Activated CD4-positive, alpha-beta T cell treated with anti-CD3 and anti-CD28 coated beads for 36 hours (primary cell): ENCODE results near the gene SLC66A1. TPM values are rescaled to one million over a fixed set of nuclear protein-coding genes. Genes with fewer than 3 reads are reported as not detected.

ENCODE experiments used
- ATAC-seq: fragments of 200-7000 bp; cut with Tn5 transposase; one replicate; pipeline ENCODE4 v1.10.0; 2021; ENCODE audit warnings: mild to moderate bottlenecking, moderate library complexity
- CTCF ChIA-PET: fragments of 350-600 bp; sonication (Branson Sonifier 250); formaldehyde crosslinking; loops from one replicate; lab custom pipeline; 2021; ENCODE audit warnings: antibody characterized with exemption; lab: Charles Lee
- POLR2A ChIA-PET: fragments of 350-600 bp; sonication (Branson Sonifier 250); formaldehyde crosslinking; loops from one replicate; lab custom pipeline; 2021; ENCODE audit warnings: antibody characterized with exemption, inconsistent platforms; lab: Charles Lee
- DNase-seq: peaks from one replicate; pipeline ENCODE4 v3.0.0-alpha.2; 2020
- H3K27ac Mint-ChIP-seq: one replicate; pipeline ENCODE4 v1.8.0; 2021; ENCODE audit warnings: mixed read lengths
- H3K27me3 Mint-ChIP-seq: one replicate; pipeline ENCODE4 v1.8.0; 2021; ENCODE audit warnings: mixed read lengths
- H3K36me3 Mint-ChIP-seq: one replicate; pipeline ENCODE4 v1.8.0; 2021; ENCODE audit warnings: low read depth, mixed read lengths
- H3K4me1 Mint-ChIP-seq: one replicate; pipeline ENCODE4 v1.8.0; 2021; ENCODE audit warnings: mixed read lengths
- H3K4me3 Mint-ChIP-seq: one replicate; pipeline ENCODE4 v1.8.0; 2021; ENCODE audit warnings: mild to moderate bottlenecking, moderate library complexity, mixed read lengths
- H3K9me3 Mint-ChIP-seq: one replicate; pipeline ENCODE4 v1.8.0; 2021; ENCODE audit warnings: low read depth, mixed read lengths
- intact Hi-C, 2 experiments: fragments of 100-400 bp; cut with DNase I in 1 of 2; cut with micrococcal nuclease in 1 of 2; formaldehyde crosslinking; loops; one replicate each; pipeline versions ENCODE4 v1.14.2 to v1.15.1; 2022 to 2024; cut with DNase I, micrococcal nuclease
- total RNA-seq, 2 experiments: library from RNA; stranded (reverse); gene quantifications; one replicate each; pipeline ENCODE4 v1.2.3, GENCODE V29; 2021

SLC66A1 gene
- total RNA-seq, 2 experiments from 2014 or later, result 5.9 to 6.5 TPM

DNA sequence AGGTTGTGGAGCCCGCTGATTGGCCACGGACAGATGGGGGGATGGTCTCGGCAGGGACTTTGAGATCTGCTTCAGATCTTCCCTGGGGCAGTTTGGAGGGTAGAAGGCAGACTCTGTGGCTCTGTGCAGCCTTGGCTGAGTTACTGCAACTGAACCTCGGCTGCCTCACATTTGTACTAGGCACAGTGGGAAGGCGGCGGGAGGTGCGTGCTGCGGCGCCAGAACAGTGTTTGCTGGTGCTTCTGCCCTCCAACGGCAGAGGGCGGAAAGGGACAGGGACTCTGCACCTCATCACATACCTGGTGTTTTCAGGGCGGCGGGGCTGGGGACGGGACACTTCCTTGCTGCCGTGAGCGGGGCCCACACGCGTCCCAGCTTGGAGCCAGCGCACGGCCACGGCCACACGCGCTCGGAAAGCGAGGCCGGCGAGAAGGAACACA is 26.2 kb downstream of the SLC66A1 start:
- ATAC-seq, result no peak
- Mint-ChIP-seq H3K36me3 (peaks cover 34% of the 10 kb centered on the region), H3K27me3 (no peaks in the 10 kb centered on the region), H3K9me3 (no peaks in the 10 kb centered on the region), H3K27ac (peak overlapping the region; percentile 51), H3K4me1 (peaks cover 34% of the 10 kb centered on the region), H3K4me3 (no peak overlapping the region)
- no peak for DNase-seq
- POLR2A ChIA-PET, result no interaction called here
- intact Hi-C loops, result loop anchor here in 1 of 2 experiments (5.0 kb wide), 1 partner anchor 259 kb away; a partner anchor contains a TSS
- CTCF ChIA-PET, result no interaction called here

DNA sequence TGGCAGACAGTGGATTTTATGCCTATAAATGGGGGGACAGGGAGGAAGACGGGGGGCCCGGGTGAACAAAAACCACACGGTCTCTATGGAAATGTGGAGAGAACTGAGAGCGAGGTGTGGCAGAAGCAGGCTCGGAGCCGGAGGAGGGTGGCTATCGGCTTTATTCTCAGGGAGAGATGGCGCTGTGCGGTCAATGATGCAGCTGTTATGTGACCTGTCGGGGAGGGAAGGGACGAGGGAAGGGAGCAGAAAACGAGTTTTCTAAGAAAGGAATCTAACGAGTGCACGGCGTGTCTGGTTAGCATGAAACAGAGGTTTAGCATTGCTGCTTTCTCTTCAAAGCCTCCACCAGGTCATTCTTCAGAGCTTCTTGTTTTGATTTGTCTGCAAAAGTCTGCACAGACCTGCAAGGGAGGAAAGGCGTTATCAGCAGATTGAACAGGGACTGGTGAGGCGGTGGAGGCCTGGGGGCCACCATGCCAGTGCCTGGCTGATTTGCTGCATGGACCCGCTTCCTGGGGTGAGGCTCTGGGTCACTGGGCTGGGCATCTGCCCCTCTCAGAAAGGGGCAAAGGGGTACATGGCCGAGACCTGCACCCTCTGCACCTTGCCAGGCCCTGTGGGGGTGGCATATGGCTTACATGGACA is 27.2 kb downstream of the SLC66A1 start:
- H3K27me3 Mint-ChIP-seq, result no peaks in the 10 kb centered on the region
- CTCF ChIA-PET, result interaction anchor here (0.5 to 1.1 kb wide), 2 partner anchors 24 to 479 kb away, joined by 3 read pairs; no protein-coding TSS in a partner anchor
- H3K36me3 Mint-ChIP-seq, result peaks cover 36% of the 10 kb centered on the region
- intact Hi-C loops, result loop anchor here in 1 of 2 experiments (5.0 kb wide), 1 partner anchor 258 kb away; a partner anchor contains a TSS
- H3K4me3 Mint-ChIP-seq, result no peak overlapping the region
- no peak for ATAC-seq
- POLR2A ChIA-PET, result no interaction called here
- DNase-seq, result no peak
- no peaks in the 10 kb centered on the region for H3K9me3 Mint-ChIP-seq
- no peak overlapping the region for H3K27ac Mint-ChIP-seq
- peaks cover 34% of the 10 kb centered on the region for H3K4me1 Mint-ChIP-seq

DNA sequence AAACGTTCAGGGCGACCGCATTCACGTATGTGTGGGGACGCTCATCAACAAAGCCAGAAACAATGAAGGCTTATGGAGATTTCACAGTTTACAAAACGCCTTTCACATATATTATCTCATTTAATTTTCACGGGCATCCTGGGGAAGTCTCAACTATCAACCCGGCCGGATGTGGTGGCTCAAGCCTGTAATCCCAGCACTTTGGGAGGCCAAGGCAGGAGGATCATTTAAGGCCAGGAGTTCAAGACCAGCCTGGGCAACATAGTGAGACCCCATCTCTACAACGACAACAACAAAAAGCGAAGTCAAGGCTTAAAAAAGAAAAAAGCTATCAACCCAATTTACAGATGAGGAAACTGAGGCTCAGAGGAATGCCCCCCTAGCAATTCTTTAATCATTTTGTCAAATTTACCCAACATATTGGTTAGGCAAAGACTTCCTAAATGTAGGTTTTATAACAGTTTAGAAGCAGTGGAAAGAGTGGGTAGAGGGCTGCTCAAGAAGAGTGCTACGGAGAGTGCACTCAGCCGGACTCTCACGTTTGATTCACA is 28.3 kb downstream of the SLC66A1 start:
- Mint-ChIP-seq H3K9me3 (no peaks in the 10 kb centered on the region), H3K36me3 (peaks cover 37% of the 10 kb centered on the region), H3K4me3 (no peak overlapping the region), H3K27me3 (no peaks in the 10 kb centered on the region), H3K27ac (no peak overlapping the region), H3K4me1 (peaks cover 32% of the 10 kb centered on the region)
- DNase-seq (no peak), ATAC-seq (no peak)
- ChIA-PET POLR2A (no interaction called here), CTCF (interaction anchor here (1.3 to 2.0 kb wide), 2 partner anchors 13 to 320 kb away, joined by 5 to 7 read pairs; no protein-coding TSS in a partner anchor)
- intact Hi-C loops, result loop anchor here (2.0 to 5.0 kb wide), 2 partner anchors 28 to 312 kb away; partner anchors contain the start of genes AKR7A2 (in 1 of the 2) and SLC66A1 (in 1 of the 2)

DNA sequence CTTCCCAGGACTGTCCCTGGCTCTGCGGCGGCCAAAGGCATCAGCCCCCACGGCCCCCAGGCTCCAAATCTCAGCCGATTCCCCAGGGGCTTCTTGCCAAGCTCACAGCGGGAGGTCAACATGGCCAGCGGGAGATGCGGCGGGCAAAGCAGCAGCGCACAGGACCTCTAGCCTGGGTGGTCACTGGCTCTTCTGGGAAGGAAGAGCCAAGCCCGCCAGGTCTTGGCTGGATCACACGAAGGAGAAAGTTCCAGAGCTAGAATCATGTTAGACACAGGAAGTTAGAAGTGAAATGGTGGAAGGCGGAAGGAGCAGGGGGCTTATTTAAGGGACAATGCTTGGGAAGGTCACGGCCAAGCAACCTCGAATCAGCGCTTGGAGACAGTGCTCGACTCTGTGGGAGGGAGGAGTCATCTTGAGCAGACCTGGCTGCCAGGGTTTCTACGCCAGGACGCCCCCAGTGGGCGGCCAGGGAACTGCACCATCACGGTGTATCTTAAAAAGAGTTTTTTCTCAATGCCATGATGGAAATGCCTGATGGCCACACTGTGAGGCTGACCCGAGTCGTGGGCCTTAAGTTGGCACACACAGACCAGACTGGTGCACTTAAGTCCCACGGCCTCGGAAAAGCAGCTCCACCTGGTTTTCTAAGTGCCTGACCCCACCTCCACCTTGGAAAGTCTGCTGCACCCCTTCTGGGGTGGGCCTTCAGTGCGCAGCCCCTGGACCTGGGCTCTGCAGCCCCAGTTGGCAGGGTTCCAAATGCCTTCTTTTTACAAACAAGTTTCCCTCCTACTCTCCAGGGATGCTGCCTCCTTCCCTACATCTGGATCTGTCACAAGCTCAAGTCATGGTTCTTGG is 29.3 kb downstream of the SLC66A1 start:
- POLR2A ChIA-PET, result interaction anchor here (0.6 kb wide), 1 partner anchor 13 kb away, joined by 3 read pairs; no protein-coding TSS in a partner anchor
- Mint-ChIP-seq H3K27me3 (no peaks in the 10 kb centered on the region), H3K4me1 (peaks cover 23% of the 10 kb centered on the region), H3K36me3 (peaks cover 39% of the 10 kb centered on the region), H3K9me3 (no peaks in the 10 kb centered on the region), H3K4me3 (no peak overlapping the region), H3K27ac (no peak overlapping the region)
- peak; percentile 89 for DNase-seq
- ATAC-seq, result peak; percentile 76
- CTCF ChIA-PET, result interaction anchor here (0.5 to 2.0 kb wide), 14 partner anchors 10 to 606 kb away, joined by 3 to 7 read pairs (median 4); no protein-coding TSS in a partner anchor
- intact Hi-C loops, result loop anchor here (1.0 to 5.0 kb wide), 3 partner anchors 29 to 312 kb away; partner anchors contain the start of genes AKR7A2 (in 1 of the 2) and SLC66A1 (in 1 of the 2)

DNA sequence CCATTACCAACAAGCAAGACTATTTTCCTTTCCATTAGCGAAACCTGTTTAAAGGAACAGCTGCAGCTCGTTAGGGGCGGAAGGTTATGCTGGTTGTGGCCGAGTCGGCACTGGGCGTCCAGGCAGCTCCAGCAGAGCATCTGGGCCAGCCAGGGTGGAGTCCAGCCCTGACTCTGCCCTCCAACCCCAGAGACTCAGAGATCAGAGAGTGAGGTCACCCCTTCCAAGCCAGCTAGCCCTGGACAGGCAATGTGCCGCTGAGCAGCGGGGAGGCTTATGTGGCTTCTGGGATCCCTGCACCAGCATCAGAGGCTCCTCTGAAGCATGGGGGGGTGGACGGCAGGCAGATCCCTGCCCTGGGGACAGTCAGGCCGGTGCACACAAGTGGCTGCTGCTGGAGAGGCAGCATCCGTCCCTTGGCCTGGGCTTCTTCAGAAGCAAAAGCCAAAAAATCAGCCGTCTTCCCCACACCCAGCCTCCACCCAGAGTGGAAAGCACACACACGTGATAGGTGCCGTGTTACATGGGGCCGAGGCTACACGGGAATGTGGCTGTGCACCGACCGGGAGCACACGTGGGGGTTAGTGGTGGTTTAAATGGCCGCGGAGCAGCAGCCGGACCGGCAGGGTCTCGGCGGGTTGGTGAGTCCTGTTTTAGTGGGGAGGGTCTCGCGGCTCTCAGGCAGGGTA is 30.1 kb downstream of the SLC66A1 start:
- H3K36me3 Mint-ChIP-seq, result peaks cover 39% of the 10 kb centered on the region
- ChIA-PET CTCF (interaction anchor here (0.5 to 2.0 kb wide), 11 partner anchors 11 to 605 kb away, joined by 3 to 7 read pairs (median 4); no protein-coding TSS in a partner anchor), POLR2A (interaction anchor here (0.6 kb wide), 1 partner anchor 12 kb away, joined by 3 read pairs; no protein-coding TSS in a partner anchor)
- ATAC-seq (no peak), DNase-seq (no peak)
- H3K9me3 Mint-ChIP-seq, result no peaks in the 10 kb centered on the region
- no peaks in the 10 kb centered on the region for H3K27me3 Mint-ChIP-seq
- H3K4me1 Mint-ChIP-seq, result peaks cover 15% of the 10 kb centered on the region
- H3K4me3 Mint-ChIP-seq, result no peak overlapping the region
- intact Hi-C loops, result loop anchor here in 1 of 2 experiments (5.0 kb wide), 1 partner anchor 310 kb away; no protein-coding TSS in a partner anchor
- H3K27ac Mint-ChIP-seq, result no peak overlapping the region

DNA sequence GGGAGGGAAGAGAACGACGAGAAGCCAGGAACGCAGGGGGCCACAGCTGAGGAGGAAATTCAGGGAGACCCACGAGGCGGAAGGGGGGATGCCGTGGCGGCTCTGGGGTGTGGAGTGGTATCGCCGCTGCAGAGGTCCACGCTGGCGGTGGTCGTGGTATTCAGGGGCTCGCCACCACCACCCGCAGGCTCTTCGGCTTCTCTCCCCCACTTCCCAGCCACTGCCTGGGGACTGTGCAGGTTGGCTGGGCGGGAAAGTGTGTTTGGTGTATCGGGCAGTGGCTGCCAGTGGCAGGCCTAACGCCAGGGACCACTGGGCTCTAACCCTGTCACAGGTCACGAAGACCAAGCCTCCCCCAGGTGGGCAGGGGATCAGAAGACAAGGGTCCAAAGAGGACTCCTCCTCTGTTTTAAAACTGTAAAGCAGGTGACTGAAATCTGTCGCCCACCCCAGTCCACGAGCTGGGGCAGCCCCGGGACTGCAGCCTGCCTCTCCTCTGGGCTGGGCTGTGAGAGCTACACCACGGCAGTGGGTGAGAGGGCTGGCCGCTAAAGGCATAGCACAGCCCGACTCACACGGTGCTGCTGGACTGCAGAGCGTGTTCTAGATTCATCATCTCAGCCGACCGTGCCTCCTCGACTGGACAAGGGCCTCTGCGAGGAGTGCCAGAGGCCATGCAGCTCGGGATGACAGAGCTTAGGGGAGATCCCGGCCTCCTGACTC is 30.9 kb downstream of the SLC66A1 start:
- Mint-ChIP-seq H3K4me3 (no peak overlapping the region), H3K9me3 (no peaks in the 10 kb centered on the region)
- intact Hi-C loops, result loop anchor here in 1 of 2 experiments (5.0 kb wide), 1 partner anchor 309 kb away; no protein-coding TSS in a partner anchor

DNA sequence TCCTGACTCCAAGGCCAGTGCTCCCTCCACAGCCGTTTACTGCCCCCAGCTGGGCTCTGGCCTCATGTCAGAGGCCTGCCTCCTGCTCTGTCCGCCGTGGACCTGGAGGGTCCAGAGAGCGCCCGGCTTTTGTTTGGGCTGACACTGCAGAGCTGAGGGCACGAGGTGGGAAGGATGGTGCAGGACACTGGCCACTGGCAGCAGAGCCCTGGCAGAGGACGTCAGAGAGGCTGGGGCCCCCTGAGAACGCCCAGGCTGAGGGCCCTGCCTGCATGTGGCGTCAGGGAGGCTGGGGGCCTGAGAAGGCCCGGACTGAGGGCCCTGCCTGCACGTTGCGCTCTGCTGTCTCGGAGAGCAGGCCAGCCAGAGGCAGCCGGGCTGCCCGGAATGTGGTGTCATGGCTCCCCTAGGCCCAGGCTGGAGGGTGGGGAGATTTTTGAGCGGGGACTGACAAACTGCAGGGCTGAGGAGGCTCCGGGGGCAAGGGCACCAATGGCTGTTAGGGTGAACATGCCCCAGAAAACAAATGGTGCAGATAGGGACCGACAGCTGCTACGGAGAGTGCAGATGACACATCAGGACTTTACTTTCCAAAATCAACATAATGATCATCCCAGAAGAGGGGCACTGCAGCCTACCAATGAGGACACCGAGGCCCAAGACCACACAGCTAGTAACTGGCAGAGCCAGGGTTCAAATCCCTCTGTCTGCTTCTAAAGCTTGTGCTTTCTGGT is 31.7 kb downstream of the SLC66A1 start:
- no peaks in the 10 kb centered on the region for H3K27me3 Mint-ChIP-seq
- peaks cover 9% of the 10 kb centered on the region for H3K4me1 Mint-ChIP-seq
- ATAC-seq (no peak), DNase-seq (no peak)
- intact Hi-C loops, result loop anchor here (1.0 to 5.0 kb wide), 2 partner anchors 239 to 309 kb away; no protein-coding TSS in a partner anchor
- H3K4me3 Mint-ChIP-seq, result no peak overlapping the region
- ChIA-PET CTCF (interaction anchor here (0.5 to 1.9 kb wide), 13 partner anchors 10 to 318 kb away, joined by 3 to 7 read pairs (median 3); a partner anchor contains a TSS), POLR2A (no interaction called here)
- H3K9me3 Mint-ChIP-seq, result no peaks in the 10 kb centered on the region
- H3K27ac Mint-ChIP-seq, result no peak overlapping the region
- peaks cover 32% of the 10 kb centered on the region for H3K36me3 Mint-ChIP-seq

More for the DNA sequence above, 30.9 kb downstream of the SLC66A1 start:
- no peak overlapping the region for H3K27ac Mint-ChIP-seq
- DNase-seq, result no peak
- POLR2A ChIA-PET, result no interaction called here
- H3K27me3 Mint-ChIP-seq, result no peaks in the 10 kb centered on the region
- H3K4me1 Mint-ChIP-seq, result peaks cover 11% of the 10 kb centered on the region
- no peak for ATAC-seq
- H3K36me3 Mint-ChIP-seq, result peaks cover 39% of the 10 kb centered on the region
- CTCF ChIA-PET, result interaction anchor here (0.5 to 1.9 kb wide), 9 partner anchors 10 to 254 kb away, joined by 3 to 7 read pairs (median 4); a partner anchor contains a TSS

DNA sequence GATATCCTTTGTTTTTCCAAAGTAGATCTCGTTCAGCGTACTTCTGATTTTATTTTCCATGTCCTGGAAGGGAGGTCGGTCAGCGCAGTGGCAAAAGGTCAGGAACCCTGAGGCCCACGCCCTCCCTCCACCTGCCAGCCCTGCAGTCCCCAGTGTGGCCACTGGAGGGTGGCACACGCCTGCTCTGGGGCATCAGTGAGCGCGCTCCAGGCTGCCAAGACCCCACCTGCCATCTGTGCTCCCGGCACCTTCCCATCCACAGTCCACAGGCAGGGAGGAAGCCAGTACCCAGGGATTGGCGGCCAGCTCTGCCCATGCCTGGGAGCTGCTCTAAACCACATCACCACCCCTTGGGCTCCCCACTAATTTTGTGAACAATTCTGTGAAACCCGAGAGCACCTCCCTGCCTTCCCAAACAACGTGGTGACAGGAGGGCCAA is 32.3 kb downstream of the SLC66A1 start:
- peaks cover 9% of the 10 kb centered on the region for H3K4me1 Mint-ChIP-seq
- no peak overlapping the region for H3K4me3 Mint-ChIP-seq
- ATAC-seq (peak; percentile 62), DNase-seq (peak; percentile 65)
- POLR2A ChIA-PET, result interaction anchor here (0.6 kb wide), 1 partner anchor 690 kb away, joined by 5 read pairs; no protein-coding TSS in a partner anchor
- H3K27me3 Mint-ChIP-seq, result no peaks in the 10 kb centered on the region
- H3K36me3 Mint-ChIP-seq, result peaks cover 27% of the 10 kb centered on the region
- no peaks in the 10 kb centered on the region for H3K9me3 Mint-ChIP-seq
- CTCF ChIA-PET, result interaction anchor here (0.6 to 1.9 kb wide), 12 partner anchors 11 to 318 kb away, joined by 3 to 7 read pairs (median 3); a partner anchor contains a TSS
- peak overlapping the region; percentile 25 for H3K27ac Mint-ChIP-seq
- intact Hi-C loops, result loop anchor here (1.0 to 5.0 kb wide), 2 partner anchors 238 to 308 kb away; no protein-coding TSS in a partner anchor

DNA sequence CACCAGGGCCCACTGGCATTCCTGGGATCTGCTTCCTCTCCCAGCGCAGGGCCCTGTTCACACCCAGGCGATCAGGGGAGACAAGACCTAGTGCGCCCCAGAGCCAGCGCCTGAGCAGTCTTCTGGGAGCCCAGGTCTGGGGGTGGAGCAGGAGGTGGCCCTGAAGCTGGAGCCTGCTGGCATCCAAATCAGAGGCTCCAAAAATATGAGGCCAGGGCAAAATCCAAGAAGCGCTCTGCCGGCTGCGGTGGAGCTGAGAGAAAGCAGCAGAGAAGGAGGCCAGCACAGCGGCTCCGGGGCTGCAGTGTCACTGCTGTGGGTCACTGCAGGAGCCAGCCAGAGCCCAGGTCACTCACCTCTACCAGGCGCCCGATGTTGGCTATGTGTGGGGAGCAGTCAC is 32.7 kb downstream of the SLC66A1 start:
- H3K4me3 Mint-ChIP-seq, result no peak overlapping the region
- H3K27me3 Mint-ChIP-seq, result no peaks in the 10 kb centered on the region
- peaks cover 24% of the 10 kb centered on the region for H3K36me3 Mint-ChIP-seq
- H3K9me3 Mint-ChIP-seq, result no peaks in the 10 kb centered on the region
- ATAC-seq (no peak), DNase-seq (no peak)
- intact Hi-C loops, result loop anchor here (1.0 to 5.0 kb wide), 3 partner anchors 237 to 307 kb away; no protein-coding TSS in a partner anchor
- ChIA-PET POLR2A (interaction anchor here (0.6 kb wide), 1 partner anchor 691 kb away, joined by 5 read pairs; no protein-coding TSS in a partner anchor), CTCF (interaction anchor here (0.6 to 1.9 kb wide), 5 partner anchors 29 to 317 kb away, joined by 3 to 4 read pairs (median 3); no protein-coding TSS in a partner anchor)
- peak overlapping the region; percentile 25 for H3K27ac Mint-ChIP-seq
- peaks cover 9% of the 10 kb centered on the region for H3K4me1 Mint-ChIP-seq
